Lung (tissue), 12 donors: ENCODE data around the gene AGL. TPM values are rescaled to one million over a fixed set of nuclear protein-coding genes. Genes with fewer than 3 reads are reported as not detected.

Experiments used
- ATAC-seq: fragments of 200-7000 bp; cut with Tn5 transposase; one replicate; pipeline ENCODE4 v1.9.1; 2020; ENCODE audit warnings: moderate number of reproducible peaks; ENCODE audit not compliant: insufficient read depth, low FRiP score
- DNase-seq, 3 donors: peaks; one replicate each; pipeline ENCODE4 v3.0.0-alpha.2; 2013 to 2017
- H3K27ac ChIP-seq, 2 donors: one replicate each; pipeline ENCODE4 v1.5.1; 2013; ENCODE audit warnings: mild to moderate bottlenecking in 2 of 2, moderate library complexity in 2 of 2, control low read depth in 1 of 2, inconsistent platforms in 1 of 2, low read depth in 1 of 2, low read length in 1 of 2
- H3K27me3 ChIP-seq, 3 donors: one replicate each; pipeline ENCODE4 v1.5.1; 2013; ENCODE audit warnings: low read length in 2 of 3; ENCODE audit not compliant: control insufficient read depth in 3 of 3, insufficient read depth in 3 of 3
- H3K36me3 ChIP-seq, 4 donors: one replicate each; pipeline ENCODE4 v1.5.1; 2013; ENCODE audit warnings: low read length in 4 of 4, mild to moderate bottlenecking in 1 of 4, moderate library complexity in 1 of 4; ENCODE audit not compliant: control insufficient read depth in 4 of 4, insufficient read depth in 4 of 4
- H3K4me1 ChIP-seq, 5 donors: one replicate each; pipeline ENCODE4 v1.5.1; 2013; ENCODE audit warnings: low read length in 5 of 5, mild to moderate bottlenecking in 2 of 5, moderate library complexity in 1 of 5; ENCODE audit not compliant: control insufficient read depth in 5 of 5, insufficient read depth in 5 of 5
- H3K4me3 ChIP-seq: one replicate; pipeline ENCODE4 v1.5.1; 2013; ENCODE audit warnings: mild to moderate bottlenecking, control low read depth, moderate library complexity
- H3K9ac ChIP-seq, 2 donors: one replicate each; pipeline ENCODE4 v1.5.1; 2013; ENCODE audit warnings: low read length in 2 of 2, control low read depth in 1 of 2; ENCODE audit not compliant: insufficient read depth in 1 of 2
- H3K9me3 ChIP-seq, 4 donors: one replicate each; pipeline ENCODE4 v1.5.1; 2013; ENCODE audit warnings: low read length in 3 of 4, mild to moderate bottlenecking in 1 of 4, moderate library complexity in 1 of 4; ENCODE audit not compliant: control insufficient read depth in 4 of 4, insufficient read depth in 3 of 4
- CTCF ChIP-seq: IDR thresholded peaks from 2 replicates; pipeline ENCODE4 v1.5.1; 2012; ENCODE audit warnings: mild to moderate bottlenecking; ENCODE audit errors: control extremely low read depth, extremely low read depth
- WGBS, 2 donors: extraction: QIAGEN DNeasy Blood & Tissue Kit; methylation state at CpG; one replicate each; pipeline ENCODE4 v1.1.7; 2013; 5-methylcytosine and 5-hydroxymethylcytosine counted together
- polyA plus RNA-seq, 2 donors: library from polyadenylated mRNA; stranded (reverse); fragments of 200-250 nt; gene quantifications; one replicate each; pipeline ENCODE4 v1.2.1, GENCODE V29; 2013
- total RNA-seq, 2 donors: library from RNA; depleted of rRNA in 1 of 2; stranded (reverse); fragments of >200 nt in 1 of 2; gene quantifications; one replicate each; pipeline ENCODE4 v1.2.1, GENCODE V29; 2014 to 2021
- donor health status: control.
- donor health status: control.
- donor health status: Bipolar disorder and iron deficiency.
- donor health status: healthy.
- donor health status: DM: yes; HTN: yes; CAD: no.

The AGL gene
- total and polyA plus RNA-seq, 4 donors = 4.3 to 24.0 (median 11.1) TPM

- DNase-seq = no peak
These were observed 118.1 kb downstream of the AGL start for GRCh38 chr1:99968214-99968613.

GRCh38 chr1:99969260-99969728, 119.1 kb downstream of the AGL start:
- peak overlapping the region; percentile 50 to 93 for H3K27ac ChIP-seq

More at GRCh38 chr1:99968214-99968613, 118.1 kb downstream of the AGL start:
- peaks cover 0 to 7% (median 2%) of the 10 kb centered on the region in 5 donors for H3K4me1 ChIP-seq
- no peak for ATAC-seq
- H3K27me3 ChIP-seq = no peaks in the 10 kb centered on the region
- 92 to 94% methylated on average over 4 of the region's 4 CpGs for WGBS, 2 donors
- peaks cover 0 to 7% (median 0%) of the 10 kb centered on the region in 4 donors for H3K36me3 ChIP-seq
- no peak for TF ChIP-seq CTCF
- no peak overlapping the region for H3K27ac ChIP-seq
- H3K9me3 ChIP-seq = no peaks in the 10 kb centered on the region
- no peak overlapping the region for H3K9ac ChIP-seq
- no peak overlapping the region for H3K4me3 ChIP-seq

GRCh38 chr1:99969729-99970621, 119.8 kb downstream of the AGL start, which contains the start of gene SLC35A3:
SLC35A3 (plus strand) TSS chr1:99969996; CDS start chr1:99993555, 23,559 bp downstream.
- TF ChIP-seq CTCF = no peak
- 0 to 1% methylated on average over 67 to 74 of the region's 74 CpGs for whole genome bisulfite sequencing, 2 donors
- Histone ChIP-seq H3K4me3 (peak within 1 kb of the TSS; percentile 94), H3K27ac (peak within 1 kb of the TSS; percentile 66 to 93), H3K9ac (peak within 1 kb of the TSS; percentile 78 to 86), H3K27me3 (no peaks in the 10 kb centered on the region), H3K36me3 (peaks cover 0 to 7% (median 0%) of the 10 kb centered on the region in 4 donors), H3K9me3 (no peaks in the 10 kb centered on the region), H3K4me1 (peaks cover 0 to 7% (median 2%) of the 10 kb centered on the region in 5 donors)
- peak; percentile 97 for ATAC-seq
- DNase-seq = peak; percentile 79 to 85 (median 82)

More at GRCh38 chr1:99969260-99969728, 119.1 kb downstream of the AGL start:
- Histone ChIP-seq H3K9ac (peak overlapping the region; percentile 50 to 86), H3K4me3 (peak overlapping the region; percentile 94), H3K4me1 (peaks cover 0 to 7% (median 2%) of the 10 kb centered on the region in 5 donors), H3K27me3 (no peaks in the 10 kb centered on the region), H3K36me3 (peaks cover 0 to 7% (median 0%) of the 10 kb centered on the region in 4 donors), H3K9me3 (no peaks in the 10 kb centered on the region)
- no peak for DNase-seq
- ATAC-seq = no peak
- no peak for TF ChIP-seq CTCF
- 15 to 17% methylated on average over 6 of the region's 6 CpGs for WGBS, 2 donors
